ENCODE data around the gene NTHL1.

NTHL1 gene

DNA sequence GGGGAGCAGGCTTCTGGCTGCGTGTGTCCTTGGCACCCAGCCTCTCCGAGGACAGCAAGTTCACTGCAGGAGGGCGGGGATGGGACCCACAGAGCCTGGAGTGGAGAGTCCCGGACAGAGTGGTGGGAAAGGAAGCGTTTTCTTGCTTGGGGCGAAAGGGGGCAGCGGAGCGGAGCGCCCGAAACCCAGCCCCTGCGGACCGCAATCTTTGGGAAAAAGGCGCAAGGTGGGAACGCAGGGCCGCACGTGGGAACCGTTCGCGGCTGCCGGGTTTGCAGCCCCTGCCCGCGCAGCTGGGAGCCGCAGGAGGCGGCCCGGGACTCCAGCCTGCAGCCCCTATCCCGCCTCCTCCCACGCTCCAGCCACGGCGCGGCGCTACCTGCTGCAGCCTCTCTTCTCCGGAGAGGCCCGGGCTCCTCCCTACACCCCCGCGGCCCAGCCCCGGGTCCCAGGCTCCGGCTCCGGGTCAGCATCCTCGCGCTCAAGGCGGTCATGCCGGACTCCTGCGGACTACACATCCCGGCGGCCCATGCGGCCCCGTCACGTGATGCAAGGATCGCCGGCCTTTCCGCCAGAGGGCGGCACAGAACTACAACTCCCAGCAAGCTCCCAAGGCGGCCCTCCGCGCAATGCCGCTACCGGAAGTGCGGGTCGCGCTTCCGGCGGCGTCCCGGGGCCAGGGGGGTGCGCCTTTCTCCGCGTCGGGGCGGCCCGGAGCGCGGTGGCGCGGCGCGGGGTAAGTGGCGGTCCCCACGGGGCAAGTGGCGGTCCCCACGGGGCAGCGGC lies at the start of gene NTHL1, which contains the start of gene TSC2:
Gene NTHL1, minus strand, starts transcription at position 505 of the 786 bp plus-strand sequence. Its CDS starts 11 bp downstream, at position 494.
Gene TSC2, plus strand, starts transcription at position 656 of the 786 bp plus-strand sequence. CDS start 631 bp downstream, outside the sequence.
- DNase-seq, result peak; percentile 95

DNA sequence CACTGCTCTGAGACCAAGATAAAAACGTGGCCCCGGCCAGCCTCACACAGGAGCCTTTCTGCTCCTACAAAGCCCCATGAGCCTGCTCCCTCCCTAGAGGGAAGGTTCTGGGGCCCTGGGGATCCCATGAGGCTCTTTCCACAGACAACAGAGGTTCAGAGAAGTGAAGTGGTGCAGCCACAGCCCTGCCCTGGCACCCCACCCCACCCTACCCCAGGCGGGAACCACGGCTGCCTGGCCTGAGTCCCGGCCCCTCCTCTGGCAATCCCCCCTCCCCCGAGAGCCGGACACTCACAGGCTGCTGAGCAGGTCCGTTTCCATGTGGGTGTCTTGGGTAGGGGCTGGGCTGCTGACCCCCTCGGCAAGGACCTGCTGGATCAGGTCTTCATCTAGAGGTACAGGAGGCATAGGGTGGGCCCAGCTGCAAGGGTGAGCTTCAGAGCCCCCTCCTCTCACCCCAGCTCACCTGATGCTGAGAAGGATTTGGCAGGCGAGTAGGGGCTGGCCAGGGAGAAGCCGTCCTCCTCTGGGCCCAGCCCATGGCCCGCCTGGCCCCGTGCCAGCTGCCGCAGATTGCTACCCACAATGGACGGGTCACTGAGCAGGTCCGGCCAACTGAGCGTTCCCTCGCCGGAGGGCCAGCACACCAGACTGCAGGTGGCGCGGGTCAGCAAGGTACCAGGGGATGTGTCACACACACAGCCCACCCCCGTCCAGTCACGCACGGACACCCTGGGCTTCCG lies 49.4 kb upstream of the NTHL1 start:
- no peak for DNase-seq

DNA sequence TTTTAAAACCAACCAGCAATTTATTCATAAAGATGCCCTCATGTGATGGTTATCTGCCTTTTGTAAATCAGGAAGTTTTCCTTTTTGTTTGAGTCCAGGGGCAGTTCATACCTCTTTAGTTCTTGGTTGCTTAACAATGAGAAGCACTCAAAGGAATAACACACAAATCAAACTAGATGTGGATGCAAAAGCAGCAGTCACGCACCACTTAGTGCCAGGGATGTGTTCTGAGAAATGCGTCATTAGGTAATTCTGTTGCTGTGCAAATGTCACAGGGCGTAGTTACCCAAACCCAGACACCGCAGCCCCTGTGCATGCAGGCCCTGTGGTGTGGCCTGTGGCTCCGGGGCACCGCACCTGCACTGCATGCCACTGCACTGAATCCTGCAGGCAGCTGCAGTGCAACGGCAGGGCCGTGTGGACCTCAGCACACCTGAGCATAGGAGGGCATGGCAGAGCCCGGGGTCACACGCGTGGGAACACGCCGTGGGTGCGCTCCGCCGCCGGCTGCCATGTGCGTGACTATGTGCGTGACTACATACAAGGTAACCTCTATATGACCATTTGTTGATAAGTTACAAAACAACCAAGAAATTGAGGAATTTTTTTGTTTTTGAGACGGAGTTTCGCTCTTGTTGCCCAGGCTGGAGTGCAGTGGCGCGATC lies 48.4 kb upstream of the NTHL1 start:
- DNase-seq, result no peak

DNA sequence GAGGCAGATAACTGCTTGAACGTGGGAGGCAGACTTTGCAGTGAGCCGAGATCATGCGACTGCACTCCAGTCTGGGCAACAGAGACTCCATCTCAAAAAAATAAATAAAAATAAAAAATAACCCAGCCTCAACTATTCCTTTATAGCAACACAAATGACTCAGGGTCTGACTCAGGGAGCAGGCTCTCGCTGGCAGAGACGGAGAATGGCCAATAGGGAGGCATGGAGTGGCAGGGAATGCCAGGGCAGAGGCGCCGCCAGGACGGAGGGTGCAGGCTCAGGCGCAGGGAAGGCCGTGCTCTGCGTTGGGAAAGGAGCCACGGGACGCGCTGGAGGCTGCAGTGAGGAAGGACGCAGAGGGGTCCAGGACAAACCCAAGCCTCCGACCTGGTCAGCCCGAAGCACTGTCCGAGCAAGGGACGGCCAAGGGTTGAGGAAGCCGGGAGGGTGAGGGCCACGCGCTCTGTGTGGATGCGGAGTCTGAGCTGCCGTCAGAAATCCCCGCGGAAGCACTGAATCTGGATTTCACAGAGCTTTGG lies 47.8 kb upstream of the NTHL1 start:
- DNase-seq, result no peak

DNA sequence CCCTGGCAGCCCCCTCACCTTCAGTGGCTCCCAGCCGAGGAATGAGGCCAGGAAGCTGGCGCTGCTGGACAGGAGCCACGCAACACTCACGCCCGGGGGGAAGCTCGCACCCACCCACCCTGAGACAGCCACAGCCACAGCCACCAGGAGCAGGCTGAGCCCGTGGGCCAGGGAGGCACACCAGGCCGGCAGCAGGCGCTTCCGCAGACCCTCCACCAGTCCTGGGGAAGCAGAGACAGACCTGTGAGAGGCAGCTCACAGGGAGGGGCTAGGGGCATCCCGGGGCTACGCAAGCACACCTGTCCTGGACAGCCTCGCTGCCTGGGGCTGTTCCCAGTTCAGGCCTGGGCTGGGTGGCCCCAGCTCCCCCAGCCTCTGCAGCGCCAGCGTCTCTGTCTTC lies 46.2 kb upstream of the NTHL1 start:
- DNase-seq, result no peak

DNA sequence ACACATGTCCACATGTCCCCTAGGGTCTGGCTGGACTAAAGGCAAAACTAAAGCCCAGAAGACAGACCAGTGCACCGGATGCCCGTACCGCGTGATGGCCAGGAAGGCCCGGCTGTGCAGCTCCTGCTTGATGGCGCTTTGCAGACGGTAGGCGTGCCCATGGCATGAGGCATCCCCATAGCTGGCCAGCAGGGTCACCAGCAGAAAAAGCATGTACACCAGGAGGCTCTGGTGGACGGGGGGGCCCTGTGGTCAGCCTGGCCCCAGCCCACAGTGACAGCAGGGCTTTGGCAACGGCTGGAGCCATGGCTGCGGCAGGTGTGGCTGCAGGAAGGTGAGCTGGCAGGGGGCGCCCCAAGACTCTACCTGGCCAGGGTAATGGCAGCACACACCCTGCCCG lies 45.2 kb upstream of the NTHL1 start:
- no peak for DNase-seq

DNA sequence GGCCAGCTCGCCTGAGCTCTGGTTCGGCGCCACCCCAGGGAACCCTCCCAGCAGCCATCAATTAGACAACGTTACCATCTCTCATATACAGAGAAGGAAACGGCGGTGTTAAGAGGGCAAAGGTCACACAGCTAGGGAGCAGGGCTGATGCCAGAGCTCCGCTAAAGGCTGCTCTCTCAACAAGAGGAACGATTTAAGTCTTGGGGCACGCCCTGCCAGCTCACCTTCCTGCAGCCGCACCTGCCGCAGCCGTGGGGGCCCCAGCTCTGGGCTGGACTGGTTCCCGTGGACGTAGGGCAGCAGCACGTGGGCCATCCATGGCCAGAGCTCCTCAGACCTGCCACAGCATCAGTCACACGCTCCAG lies 44.6 kb upstream of the NTHL1 start:
- no peak for DNase-seq

DNA sequence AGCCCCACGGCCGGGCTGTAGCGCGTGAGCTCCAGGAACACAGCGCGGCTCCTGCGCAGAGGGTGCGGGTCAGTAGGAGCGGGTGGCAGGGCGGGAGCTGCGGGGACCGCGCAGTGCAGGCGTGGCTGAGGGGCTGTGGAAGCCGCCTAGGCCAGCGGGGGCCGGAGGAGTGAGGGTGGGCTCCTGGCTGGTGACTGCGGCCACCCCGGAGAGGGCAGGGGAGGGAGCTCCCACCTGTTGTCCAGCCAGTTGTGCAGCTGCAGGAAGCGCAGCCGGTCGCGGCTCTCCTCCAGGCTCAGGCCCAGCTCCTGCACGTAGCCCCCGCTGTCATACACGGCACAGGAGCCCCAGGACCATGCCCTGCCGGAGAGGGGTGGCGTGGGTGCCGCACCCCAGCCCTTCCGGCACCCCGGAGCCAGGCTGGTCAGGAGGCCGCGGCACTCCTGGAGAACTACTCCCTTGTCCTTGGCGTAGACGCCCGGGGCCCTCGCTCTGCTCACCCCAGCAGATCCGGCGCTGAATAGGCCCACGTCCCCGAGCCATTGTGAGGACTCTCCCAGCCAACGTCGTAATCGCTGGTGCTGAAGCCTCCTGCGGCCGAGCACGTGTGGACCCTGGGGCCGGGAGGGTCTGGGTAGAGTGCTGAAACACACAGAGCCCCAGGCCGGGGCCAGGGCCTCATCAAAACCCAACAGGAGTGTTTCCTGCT lies 44.1 kb upstream of the NTHL1 start:
- DNase-seq, result no peak

DNA sequence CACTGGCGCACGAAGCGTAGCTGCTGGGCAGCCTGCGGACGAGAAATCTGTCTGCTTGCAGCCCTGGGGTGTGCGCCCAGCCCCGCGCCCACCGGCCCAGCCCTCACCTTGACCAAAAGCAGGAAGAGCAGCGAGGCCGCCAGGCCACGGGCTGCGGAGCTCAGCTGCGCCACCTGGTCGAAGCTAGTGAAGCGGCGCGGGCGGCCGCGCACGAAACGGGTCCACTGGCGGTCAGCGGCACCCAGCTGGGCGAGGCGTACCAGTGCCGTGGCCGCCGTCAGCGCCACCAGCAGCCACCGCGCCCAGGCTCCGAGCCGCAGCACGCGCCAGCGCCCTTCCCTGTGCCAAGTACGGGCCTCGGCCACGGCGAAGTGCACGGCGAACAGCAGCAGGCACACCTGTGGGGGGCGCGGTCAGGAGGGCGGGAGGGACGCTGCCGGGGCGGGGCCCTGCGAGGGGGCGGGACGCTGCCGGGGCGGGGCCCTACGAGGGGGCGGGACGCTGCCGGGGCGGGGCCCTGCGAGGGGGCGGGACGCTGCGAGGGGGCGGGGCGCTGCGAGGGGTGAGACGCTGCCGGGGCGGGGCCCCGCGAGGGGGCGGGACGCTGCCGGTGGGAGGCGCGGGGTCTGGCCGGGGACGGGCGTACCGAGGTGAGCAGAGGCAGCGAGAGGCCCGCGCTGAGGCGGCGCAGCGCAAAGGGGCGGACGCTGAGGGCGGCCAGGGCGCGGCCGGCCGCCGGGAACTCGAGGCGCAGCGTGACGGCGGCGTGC lies 43.3 kb upstream of the NTHL1 start:
- DNase-seq, result peak; percentile 23

DNA sequence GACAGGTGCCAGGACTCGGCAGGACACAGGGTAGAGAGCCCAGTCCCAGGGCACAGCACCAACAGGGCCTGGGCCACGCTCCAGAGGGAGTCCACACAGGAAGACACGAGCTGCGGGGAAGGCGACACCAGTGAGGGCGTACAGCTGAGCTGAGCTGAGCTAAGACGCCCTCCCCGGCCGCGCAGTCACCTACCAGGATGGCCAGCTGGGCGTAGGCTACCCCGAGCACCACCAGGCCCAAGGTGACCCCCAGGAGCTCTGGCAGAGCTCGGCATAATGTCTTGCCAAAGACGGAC lies 42.8 kb upstream of the NTHL1 start:
- no peak for DNase-seq

DNA sequence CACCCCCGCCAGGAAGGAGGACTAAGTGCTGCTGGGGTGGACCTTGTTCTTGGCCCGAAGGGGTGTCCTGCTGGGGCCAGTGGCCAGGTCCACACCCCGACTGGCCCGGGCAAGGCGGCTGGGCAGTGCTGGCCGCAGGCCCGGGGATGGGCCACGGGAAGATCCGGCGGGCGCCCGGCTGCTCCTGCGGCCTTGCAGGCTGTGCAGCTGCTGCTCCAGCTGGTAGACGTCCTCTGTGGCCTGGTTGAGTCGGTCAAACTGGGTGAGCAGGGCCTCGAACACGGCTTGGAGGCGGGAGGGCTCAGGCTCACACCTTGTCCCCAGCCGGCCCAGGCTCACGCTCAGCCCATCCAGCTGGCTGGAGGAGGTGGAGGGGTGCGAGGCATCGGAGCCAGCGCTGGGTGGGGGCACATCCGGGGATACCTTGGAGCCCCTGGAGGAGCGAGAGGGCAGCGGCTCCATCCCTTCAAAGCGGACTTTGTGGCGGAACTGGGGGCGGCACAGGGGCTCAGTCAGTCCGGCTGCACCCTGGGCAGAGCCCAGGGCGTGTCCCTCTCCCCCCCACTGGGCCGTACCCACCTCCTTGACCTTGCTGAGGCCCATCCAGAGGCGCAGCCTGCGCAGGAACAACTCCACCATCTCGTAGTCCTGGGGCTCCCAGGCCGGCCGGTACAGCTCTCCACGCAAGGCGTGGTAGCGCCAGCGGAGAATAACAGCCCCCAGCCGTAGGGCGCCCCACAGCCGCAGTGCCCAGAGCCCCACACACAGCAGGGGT lies 42.3 kb upstream of the NTHL1 start:
- DNase-seq, result no peak

DNA sequence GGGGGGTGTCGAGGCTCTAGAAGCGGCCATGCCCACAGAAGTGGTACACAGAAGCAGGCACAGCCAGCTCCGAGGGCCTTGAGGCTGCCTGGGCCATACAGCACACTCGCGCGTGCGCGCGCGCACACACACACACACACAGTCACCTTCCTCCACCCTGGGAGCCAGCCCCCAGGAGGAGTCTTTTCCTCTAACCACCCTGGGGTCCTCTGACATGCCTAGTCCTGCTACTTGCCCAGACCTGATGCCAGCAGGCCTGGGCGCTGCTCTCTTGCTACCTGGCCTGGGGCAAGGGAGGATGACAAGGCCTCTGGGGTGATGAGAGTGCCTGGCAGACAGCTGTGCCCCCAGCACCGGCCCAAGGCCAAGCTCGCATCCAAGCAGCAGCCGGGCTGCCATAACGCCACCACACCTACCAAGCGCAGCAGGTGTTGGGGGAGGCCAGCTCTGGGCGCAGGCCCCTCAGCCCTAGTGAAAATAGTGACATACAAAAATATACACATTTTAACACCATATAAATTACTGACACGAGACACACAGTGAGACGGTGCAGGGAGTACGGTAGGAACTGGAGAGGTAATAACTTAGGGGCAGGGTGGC lies 41.2 kb upstream of the NTHL1 start:
- no peak for DNase-seq

DNA sequence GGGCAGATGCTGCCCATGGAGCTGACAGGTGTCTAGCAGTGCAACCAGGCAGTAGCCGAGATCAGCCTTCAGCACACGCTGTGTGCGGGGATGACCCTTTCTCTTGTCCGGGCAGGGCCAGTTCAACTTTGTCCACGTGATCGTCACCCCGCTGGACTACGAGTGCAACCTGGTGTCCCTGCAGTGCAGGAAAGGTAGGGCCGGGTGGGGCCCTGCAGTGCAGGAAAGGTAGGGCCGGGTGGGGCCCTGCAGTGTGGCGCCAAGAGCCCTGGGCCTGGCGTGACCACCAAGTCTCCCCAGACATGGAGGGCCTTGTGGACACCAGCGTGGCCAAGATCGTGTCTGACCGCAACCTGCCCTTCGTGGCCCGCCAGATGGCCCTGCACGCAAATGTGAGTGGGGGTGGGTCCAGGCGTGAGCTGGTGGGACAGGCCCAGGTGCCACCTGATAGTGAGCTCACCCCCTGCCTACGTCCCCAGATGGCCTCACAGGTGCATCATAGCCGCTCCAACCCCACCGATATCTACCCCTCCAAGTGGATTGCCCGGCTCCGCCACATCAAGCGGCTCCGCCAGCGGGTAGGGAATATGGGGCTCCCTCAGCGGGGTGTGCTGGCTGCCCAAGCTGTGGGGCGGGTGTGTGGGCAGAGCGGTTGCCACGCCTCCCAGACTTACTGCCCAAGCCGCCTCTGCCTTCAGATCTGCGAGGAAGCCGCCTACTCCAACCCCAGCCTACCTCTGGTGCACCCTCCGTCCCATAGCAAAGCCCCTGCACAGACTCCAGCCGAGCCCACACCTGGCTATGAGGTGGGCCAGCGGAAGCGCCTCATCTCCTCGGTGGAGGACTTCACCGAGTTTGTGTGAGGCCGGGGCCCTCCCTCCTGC lies 40.4 kb upstream of the NTHL1 start:
- no peak for DNase-seq

DNA sequence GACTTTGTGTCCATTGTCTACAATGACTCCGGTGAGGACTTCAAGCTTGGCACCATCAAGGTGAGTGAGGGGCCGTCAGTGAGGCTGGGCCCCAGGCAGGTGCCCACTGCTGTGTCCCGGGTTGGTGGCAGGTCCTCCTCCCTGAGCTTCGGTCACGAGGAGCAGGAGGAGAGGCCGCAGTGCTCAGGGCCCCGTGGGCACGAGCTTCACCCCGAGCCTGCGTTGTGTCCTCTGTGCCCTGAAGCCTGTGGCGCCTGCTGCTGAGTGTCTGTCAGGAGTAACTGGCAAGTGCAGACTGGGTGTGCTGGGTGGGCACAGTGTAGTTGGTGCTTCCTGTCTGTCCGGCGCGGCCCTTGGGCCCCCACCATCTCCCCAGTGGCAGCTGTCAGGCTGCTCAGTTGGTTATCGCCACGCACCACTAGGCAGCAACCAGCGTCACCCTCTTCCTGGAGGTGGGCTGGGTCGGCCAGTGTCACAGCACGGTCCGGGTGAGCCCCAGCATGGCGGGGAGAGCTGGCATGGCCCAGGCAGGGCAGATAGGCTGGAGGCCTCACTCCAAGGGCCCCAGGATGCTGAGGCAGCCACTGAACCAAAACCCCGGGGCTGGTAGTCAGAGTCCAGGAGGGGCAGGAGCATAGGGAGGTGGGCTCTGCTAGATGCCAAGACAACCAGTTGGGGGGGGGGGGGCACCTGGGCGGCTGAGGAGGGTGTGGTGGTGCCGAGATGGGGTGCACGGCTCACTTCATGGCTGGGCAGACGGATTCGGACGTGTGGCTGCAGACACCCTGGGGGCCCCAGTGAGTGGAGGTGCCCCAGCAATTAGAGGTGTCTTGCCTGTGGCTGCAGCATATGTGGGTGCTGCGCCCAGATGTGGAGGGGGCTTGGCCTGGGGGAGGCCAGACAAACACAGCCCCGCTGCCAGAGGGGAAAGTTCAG lies 39.4 kb upstream of the NTHL1 start:
- DNase-seq, result no peak

DNA sequence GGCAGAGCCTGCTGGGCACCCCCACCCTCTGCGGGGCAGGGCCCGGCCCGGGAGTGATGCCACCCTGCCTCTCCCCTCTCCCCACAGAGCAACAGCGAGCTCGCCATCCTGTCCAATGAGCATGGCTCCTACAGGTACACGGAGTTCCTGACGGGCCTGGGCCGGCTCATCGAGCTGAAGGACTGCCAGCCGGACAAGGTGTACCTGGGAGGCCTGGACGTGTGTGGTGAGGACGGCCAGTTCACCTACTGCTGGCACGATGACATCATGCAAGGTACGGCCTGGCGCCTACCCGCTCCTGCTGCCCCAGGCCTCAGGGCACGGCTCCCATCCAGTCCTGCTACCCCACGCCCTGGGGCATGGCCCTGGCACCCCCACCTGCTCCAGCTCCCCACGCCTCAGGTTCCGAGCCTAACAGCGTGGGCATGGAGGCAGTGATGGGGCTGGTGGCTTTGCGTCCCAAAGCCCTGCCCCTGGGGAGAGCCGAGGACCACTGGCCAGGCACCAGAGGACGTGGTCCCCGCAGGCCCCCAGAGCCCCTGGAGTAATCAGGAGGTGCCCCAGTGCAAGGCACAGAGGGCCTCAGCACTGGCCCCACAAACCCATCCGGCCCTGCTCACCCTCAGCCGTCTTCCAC lies 38.6 kb upstream of the NTHL1 start:
- DNase-seq, result no peak

DNA sequence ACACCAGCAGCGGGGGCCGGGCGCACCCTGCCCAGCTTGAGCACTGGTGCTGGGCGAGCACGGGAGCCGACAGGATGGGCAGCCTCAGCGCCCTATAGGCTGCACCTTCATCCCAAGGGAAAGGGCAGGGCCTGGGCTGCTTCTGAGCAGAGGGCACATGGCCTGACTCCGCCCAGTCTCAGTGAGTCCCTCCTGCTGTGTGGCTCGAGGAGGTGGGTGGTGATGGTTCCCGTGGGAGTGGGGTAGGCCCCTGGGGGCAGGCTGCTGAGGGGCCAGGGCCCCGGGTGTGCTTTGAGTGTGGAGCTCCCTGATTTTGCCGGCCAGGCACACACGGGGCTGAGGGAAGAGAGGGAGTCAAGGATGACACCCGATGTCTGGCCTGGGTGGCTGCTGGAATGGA lies 38.0 kb upstream of the NTHL1 start:
- no peak for DNase-seq

DNA sequence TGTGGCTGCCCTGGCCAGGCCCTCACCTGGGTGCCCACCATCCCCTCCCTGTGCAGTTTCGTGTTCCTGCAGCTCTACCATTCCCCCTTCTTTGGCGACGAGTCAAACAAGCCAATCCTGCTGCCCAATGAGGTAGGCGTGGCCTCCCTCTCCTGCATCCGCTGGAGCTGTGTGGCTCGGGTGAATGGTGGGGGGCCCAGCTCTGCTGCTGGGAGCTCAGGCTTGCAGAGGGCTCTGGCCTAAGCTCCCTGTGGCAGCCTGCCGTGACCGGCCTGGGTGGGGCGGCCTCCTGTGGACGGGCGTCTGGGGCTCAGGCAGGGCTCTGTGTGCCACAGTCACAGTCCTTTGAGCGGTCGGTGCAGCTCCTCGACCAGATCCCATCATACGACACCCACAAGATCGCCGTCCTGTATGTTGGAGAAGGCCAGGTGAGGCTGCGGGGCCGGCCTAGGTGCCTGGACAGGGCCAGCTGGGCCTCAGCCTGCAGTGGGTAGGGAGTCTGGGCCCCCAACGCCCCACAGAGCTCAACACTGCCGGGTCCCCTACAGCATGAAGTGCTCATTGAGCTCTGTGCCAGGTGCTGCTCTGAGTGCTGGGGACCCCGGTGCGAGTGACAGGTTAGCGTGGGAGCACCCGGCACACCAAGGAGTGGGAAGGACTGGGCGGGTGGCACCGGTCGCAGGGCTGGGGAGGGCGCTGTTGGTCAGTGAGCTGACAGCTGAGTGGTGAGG lies 37.4 kb upstream of the NTHL1 start:
- DNase-seq, result no peak
